GM18498 (cell line): ENCODE data around the gene WFDC10B.
"Not testable (repeated sequence)": the region's sequence is repeated elsewhere in the genome, so short reads cannot be mapped to it uniquely, and the experiment has no call there.

Source experiments
- ATAC-seq: cut with Tn5 transposase; IDR thresholded peaks from one replicate; pipeline ENCODE4 v1.9.1; 2021; ENCODE audit warnings: mild to moderate bottlenecking, moderate library complexity; ENCODE audit not compliant: unreplicated experiment

WFDC10B gene

DNA sequence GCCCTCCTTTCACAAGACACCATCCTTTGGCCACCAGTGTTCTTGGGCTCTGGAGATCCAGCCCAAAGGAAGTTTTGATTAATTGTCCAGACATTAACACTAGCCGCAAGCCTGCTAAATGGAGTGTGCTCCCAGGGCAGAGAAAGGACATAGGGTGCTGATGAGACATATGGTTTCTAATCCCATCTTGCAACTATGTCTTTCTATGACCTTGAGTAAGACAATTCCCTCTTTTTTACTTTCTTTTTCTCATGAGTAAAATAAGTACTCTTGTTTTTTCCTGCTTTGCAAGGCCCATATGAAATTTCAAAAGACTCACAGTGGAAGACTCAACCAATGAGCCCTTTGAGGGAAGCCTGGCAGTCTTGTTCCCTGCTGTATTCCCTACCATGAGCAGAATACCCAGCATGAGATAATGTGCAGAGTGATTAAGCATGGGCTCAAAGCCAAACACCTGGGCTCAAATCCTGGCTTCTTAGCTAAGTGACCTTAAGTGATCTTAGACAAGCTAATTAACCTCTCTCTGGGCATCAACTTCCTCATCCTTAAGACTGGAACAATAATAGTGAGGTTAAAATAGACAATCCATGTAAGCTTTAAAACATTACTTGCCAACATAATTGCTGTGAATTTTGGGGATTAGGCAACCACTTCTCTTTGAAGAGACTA is at the start of gene WFDC10B:
WFDC10B (minus strand) TSS at position 51 of the 669 bp plus-strand sequence. CDS start 19,027 bp downstream, outside the sequence.
- ATAC-seq = no peak

DNA sequence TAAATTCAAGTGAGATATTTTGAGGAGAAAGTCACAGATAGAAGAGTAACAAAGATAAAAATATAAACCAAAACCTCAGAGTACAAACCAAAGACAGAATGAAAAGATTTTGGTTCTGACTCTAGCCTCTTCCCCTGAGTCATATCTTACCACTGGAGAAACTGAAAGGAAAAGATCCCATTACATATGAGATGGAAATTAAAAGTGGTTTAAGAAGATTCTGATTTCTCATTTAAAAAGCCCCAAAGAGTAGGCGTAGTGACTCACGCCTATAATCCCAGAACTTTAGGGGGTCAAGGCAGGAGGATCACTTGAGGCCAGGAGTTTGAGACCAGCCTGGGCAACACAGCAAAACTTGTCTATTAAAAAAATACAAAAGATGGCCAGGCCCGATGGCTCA is 47.9 kb upstream of the WFDC10B start:
- ATAC-seq = no peak

DNA sequence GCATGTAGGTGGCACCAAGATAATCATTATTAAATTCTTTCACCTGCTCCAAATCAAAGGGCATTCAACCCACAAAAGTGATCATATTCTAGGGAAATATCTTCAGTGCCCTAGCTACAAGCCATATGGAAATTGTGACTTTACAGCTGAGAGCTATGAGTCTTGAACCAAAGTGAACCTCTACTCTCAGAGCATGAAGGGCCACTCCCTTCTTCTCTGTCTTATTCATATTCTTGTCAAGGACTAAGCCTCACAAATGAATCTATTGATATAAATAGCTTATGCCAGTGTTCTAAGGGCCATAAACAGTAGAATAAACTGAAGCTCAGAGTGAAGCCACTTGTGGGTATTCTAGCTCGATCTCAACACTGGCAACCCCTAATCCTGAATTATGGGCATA is 46.9 kb upstream of the WFDC10B start:
- ATAC-seq = no peak

DNA sequence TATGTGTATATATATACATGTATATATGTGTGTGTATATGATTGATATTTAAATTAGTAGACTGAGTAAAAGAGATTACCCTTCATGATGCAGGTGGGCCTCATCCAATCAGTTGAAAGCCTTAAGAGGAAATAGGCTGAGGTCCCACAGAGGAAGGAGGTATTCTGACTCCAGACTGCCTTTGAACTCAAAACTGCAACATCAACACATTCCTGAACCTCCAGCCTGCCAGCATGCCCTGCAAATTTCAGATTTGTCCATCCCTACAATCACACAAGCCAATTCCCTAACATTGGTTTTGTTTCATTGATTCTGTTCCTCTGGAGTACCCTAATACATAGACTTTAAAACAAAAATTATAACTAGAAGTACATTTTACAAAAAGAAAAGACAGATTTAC is 40.2 kb upstream of the WFDC10B start:
- no peak for ATAC-seq

DNA sequence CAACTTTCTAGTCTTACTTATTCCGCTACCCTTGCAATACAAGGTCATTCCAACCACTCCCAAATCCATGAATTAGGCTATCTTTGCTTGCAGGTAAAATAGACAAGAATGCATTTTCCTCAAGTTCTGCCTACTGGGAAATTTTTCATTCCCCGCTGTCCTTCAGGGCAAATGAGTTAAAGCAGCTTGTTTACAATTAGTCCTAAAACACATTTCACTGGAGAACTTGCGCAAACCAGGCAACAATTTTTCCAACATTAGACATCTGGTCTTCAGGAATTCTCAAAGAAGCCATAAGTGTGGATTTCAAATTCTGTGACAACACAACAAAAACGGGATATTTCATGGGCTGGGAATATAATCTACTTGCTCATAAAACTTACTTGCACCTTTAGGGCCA is 37.8 kb upstream of the WFDC10B start:
- no peak for ATAC-seq

DNA sequence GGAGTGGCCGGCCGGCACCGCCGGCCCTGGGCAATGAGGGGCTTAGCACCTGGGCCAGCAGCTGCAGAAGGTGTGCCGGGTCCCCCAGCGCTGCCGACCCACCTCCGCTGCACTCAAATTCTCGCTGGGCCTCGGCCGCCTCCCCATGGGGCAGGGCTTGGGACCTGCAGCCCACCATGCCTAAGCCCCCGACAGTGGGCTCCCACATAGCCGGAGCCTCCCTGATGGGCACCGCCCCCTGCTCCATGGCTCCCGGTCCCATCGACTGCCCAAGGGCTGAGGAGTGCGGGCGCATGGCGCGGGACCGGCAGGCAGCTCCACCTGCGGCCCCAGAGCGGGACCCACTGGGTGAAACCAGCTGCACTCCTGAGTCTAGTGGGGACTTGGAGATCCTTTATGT is 31.2 kb upstream of the WFDC10B start:
- no peak for ATAC-seq

DNA sequence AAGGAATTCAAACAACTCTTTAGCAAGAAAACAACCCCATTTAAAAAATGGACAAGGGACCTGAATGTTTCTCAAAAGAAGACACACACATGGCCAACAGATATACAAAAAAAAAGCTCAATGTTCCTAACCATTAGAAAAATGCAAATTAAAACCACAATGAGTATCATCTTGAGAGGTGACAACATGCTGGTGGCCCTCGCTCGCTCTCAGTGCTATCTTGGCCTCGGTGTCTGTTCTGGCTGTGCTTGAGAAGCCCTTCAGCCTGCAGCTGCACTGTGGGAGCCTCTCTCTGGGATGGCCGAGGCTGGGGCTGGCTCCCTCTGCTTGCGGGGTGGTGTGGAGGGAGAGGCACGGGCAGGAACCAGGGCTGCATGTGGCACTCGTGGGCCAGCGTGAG is 30.7 kb upstream of the WFDC10B start:
- ATAC-seq = no peak

DNA sequence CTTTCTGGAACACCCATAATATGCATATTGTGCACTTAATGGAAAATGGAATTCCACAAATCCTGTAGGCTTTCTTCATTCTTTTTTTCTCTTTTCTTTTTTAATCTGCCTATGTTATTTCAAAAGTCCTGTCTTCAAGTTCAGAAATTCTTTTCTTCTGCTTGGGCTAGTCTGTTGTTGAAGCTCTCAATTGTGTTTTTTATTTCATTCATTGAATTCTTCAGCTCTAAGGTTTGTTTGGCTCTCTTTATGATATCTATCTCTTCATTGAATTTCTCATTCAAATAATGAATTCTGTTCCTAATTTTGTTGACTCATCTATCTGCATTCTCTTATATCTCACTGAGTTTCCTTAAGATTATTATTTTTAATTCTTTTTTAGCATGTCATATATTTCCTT is 27.4 kb upstream of the WFDC10B start:
- ATAC-seq = no peak

DNA sequence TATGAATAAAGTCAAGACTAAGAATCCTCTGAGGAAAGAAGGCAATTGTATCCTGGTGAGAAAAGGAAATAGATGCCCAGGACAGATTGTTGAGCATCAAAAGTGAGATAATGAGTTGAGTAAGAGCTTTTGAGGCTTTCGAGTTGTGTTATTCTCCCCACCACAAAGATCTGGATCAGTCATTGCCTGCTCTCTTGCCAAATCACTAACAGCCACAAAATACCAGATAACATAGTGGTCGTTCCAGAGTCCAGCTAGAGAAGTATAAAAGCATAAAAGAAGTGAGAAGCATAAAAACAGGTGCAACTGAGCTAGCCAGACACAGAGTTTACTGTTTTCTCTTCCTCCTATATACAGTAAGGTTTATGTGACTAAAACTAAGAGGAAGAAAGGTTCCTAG is 22.2 kb upstream of the WFDC10B start:
- no peak for ATAC-seq

DNA sequence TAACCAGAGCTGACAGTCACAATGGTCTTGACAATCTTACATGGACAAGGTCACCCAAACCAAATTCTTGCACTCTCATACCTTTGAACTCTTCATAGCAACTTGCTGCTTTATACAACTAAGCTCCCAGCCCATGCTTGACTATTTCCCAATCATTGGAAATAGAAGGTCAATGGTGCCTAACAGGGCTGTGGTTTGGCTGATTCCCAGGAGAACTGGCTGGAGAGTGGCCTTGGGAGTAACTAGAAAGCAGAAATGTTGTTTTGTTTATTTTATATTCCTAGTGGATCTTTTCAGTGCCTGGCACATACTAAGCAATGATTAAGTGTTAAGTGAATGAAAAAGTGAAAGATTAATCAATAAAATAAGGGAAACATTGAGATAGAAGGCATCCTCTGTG is 20.3 kb upstream of the WFDC10B start:
- no peak for ATAC-seq

DNA sequence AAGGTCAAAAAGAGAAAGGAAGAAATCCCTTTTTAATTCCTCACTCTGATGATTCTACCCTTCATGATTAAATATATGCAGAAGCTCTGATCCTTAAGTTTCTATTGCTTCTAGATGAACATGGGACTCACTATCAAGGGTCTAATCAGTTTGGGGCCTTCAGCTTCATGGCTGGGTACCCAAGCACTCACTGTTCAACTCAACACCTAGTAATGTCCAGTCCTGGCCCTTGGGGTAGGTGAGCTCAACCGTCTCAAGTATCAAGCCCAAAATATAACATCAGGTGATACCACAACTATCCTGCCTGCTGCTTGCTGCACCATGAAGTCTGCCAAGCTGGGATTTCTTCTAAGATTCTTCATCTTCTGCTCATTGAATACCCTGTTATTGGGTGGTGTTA is 17.2 kb upstream of the WFDC10B start, which contains the start of gene SPINT4:
SPINT4 (plus strand) TSS at position 301 of the 400 bp plus-strand sequence; CDS start at position 322, 21 bp downstream.
- no peak for ATAC-seq

DNA sequence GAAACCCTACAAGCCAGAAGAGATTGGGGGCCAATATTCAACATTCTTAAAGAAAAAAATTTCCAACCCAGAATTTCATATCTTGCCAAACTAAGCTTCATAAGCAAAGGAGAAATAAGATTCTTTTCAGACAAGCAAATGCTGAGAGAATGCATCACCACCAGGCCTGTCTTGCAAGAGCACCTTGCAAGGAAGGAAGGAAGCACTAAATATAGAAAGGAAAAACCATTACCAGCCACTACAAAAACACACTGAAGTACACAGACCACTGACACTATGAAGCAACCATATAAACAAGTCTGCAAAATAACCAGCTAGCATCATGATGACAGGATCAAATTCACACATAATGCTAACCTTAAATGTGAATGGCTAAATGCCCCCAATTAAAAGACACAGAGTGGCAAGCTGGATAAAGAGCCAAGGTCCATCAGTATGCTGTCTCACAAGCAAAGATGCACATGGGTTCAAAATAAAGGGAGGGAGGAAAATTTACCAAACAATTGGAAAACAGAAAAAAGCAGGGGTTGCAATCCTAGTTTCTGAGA is 11.4 kb upstream of the WFDC10B start:
- ATAC-seq = not testable (repeated sequence)

DNA sequence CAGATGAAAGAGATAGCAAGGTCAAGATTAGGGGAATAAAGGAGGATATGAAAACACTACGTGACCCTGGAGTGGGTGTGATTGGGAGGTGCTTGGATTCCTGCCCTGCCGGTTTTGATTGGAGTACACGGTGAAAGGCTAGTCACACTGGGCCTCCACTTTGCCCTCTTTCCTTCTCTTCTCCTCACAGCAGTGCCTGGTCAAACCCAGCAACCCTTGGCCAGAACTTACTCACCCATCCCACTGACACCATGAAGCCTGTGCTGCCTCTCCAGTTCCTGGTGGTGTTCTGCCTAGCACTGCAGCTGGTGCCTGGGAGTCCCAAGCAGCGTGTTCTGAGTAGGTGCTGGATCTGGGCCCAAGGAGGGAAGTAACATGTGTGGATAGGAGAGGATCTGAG is 2.9 kb downstream of the WFDC10B start, which contains the start of gene WFDC13:
WFDC13 (plus strand) TSS at position 166 of the 400 bp plus-strand sequence; CDS start at position 252, 86 bp downstream.
- ATAC-seq = no peak

DNA sequence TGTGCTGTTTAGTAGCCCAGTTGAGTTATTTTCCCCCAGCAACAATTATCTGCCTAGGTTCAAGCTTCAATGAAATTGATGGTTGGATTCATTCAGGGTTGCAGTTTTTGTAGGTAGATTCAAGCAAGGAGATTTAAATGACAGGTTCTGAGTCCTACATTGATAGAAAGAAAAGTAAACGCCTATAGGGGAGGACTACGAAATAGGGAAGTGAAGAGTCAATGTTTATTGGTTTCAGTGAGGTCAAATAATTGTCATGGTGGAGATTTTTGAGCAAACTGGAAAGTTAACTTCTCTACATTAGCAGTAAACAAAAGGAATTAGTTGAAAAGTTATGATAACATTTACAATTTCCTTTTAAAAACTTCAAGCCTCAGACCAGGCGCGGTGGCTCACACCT is 3.7 kb downstream of the WFDC10B start:
- no peak for ATAC-seq

DNA sequence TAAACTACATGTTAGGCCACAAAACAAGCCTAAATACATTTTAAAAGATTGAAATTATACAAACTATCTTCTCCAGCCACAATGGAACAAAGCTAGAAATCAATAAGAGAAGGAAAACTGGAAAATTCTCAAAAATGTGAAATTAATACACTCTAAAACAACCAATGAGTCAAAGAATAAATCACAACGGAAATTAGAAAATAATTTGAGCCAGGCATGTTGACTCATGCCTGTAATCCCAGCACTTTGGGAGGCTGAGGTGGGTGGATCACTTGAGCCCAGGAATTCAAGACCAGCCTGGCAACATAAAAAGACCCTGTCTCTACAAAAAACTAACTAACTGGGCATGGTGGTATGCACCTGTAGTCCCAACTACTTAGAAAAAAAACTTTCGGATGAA is 9.3 kb downstream of the WFDC10B start:
- no peak for ATAC-seq

DNA sequence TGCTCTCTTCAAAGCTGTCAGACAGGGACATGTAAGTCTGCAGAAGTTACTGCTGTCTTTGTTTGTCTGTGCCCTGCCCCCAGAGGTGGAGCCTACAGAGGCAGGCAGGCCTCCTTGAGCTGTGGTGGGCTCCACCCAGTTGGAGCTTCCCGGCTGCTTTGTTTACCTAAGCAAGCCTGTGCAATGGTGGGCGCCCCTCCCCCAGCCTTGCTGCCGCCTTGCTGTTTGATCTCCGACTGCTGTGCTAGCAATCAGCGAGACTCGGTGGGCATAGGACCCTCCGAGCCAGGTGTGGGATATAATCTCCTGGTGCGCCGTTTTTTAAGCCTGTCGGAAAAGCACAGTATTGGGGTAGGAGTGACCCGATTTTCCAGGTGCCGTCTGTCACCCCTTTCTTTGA is 11.5 kb downstream of the WFDC10B start:
- ATAC-seq = not testable (repeated sequence)

DNA sequence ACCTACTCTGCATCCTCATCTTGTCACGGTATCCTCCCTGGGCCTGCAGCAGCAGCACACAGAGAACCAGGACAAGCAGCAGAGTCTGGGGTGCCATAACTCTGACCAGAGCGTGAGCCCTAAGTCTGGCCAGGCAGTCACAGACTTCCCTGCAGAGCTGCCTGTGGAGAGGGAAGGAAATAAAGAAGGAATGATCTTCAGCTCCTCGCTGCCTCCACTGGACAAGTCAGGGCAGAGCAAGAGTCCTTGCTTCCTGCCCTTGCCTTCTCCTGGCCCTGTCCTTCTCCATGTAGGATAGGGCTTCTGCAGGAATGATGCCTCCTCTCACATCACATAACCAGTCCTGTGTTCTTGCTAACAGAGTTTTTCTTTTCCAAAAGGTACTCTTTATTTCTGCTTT is 18.9 kb downstream of the WFDC10B start:
- no peak for ATAC-seq

DNA sequence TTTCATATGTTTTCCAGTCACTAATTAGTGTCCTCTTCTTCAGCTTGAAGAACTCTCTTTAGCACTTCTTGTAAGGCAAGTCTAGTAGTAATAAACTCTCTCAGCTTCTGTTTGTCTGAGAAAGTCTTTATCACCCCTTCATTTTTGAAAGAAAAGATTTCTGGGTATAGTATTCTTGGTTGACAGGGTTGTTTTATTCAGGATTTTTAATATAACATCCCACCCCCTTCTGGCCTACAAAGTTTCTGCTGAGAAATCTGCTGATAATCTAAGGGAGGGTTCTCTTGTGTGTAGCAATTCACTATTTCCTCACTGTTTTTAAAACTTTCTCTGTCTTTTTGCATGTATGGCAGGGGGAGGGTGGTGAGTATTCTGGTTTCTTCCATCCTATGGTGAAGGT is 25.2 kb downstream of the WFDC10B start:
- no peak for ATAC-seq

DNA sequence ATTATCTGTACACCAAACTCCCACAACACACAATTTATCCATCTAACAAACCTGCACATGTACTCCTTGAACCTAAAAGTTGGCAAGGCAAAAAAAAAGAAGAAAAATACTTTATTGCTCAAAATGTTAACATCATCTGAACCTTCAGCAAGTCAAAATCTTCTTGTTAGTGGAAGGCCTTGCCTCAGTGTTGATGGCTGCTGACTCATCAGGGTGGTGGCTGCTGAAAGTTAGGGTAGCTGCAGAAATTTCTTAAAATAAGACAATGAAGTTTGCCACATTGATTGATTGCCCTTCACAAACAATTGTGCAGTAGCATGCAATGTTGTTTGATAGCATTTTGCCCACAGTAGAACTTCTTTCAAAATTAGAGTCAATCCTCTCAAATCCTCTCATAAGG is 32.1 kb downstream of the WFDC10B start:
- no peak for ATAC-seq

DNA sequence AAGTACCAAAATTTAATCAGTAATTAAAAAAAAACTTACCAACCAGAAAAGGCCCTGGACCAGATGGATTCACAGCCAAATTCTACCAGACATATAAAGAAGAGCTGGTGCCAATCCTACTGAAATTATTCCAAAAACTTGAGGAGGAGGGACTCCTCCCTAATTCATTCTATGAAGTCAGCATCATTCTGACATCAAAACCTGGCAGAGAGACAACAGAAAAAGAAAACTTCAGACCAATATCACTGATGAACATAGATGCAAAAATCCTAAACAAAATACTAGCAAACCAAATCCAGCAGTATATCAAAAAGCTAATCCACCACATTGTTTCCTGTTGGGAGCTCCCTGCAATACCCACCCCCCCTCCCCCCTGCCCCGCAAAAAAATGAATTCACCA is 34.7 kb downstream of the WFDC10B start, which contains the start of gene WFDC11:
WFDC11 (minus strand) TSS at position 101 of the 400 bp plus-strand sequence. CDS start 19,639 bp downstream, outside the sequence.
- no peak for ATAC-seq

DNA sequence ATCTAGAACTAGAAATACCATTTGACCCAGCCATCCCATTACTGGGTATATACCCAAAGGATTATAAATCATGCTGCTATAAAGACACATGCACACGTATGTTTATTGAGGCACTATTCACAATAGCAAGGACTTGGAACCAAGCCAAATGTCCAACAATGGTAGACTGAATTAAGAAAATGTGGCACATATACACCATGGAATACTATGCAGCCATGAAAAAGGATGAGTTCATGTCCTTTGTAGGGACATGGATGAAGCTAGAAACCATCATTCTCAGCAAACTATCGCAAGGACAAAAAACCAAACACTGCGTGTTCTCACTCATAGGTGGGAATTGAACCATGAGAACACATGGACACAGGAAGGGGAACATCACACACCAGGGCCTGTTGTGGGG is 47.8 kb downstream of the WFDC10B start:
- ATAC-seq = not testable (repeated sequence)

DNA sequence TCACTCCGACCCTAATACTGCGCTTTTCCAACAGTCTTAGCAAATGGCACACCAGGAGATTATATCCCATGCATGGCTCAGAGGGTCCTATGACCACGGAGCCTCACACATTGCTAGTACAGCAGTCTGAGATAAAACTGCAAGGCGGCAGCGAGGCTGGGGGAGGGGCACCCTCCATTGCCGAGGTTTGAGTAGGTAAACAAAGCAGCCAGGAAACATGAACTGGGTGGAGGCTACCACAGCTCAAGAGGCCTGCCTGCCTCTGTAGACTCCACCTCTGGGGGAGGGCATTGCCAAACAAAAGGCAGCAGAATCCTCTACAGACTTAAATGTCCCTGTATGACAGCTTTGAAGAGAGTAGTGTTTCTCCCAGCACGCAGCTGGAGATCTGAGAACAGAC is 53.1 kb downstream of the WFDC10B start:
- not testable (repeated sequence) for ATAC-seq
